8988T (cell line): ENCODE measurements around the gene SLC25A6.
"Not testable (repeated sequence)": the region's sequence is repeated elsewhere in the genome, so short reads cannot be mapped to it uniquely, and the experiment has no call there.

Source experiments
- DNase-seq: peaks from one replicate; pipeline ENCODE4 v3.0.0; 2011

Gene SLC25A6

DNA sequence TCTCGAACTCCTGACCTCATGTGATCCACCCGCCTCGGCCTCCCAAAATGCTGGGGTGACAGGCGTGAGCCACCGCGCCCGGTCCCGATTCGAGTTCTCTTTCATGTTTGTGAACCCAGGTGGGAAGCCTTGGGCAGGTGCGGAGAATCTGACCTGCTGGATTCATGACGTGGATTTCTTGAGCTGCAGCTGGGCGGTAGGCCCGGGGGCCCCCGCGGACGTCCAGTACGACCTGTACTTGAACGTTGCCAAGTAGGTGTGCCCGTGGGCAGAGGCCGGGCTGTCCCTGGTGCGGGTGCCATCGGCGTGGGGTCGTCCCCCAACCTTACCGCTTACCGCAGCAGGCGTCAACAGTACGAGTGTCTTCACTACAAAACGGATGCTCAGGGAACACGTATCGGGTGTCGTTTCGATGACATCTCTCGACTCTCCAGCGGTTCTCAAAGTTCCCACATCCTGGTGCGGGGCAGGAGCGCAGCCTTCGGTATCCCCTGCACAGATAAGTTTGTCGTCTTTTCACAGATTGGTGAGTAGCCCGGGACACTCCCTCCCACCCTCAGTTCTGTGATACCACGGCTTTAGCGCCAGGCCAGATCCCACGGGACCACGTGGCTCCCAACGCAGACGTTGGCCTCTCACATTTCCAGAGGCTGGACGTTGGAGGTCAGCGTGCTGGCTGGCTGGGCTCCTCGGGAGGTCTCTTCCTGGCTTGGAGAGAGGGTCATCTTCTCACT lies 39.8 kb downstream of the SLC25A6 start:
- DNase-seq, result no peak

DNA sequence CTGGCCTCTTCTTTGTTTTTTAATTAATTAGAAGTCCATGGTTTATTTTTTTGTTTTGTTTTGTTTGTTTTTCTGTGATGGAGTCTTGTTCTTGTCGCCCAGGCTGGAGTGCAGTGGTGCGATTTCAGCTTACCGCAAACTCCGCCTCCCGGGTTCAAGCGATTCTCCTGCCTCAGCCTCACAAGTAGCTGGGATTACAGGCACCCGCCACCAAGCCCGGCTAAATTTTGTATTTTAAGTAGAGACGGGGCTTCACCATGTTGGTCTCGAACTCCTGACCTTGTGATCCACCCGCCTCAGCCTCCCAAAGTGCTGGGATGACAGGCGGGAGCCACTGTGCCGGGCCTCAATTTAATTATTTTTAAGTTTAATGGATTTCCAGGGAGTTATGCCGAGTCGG lies 42.3 kb downstream of the SLC25A6 start:
- DNase-seq, result not testable (repeated sequence)

DNA sequence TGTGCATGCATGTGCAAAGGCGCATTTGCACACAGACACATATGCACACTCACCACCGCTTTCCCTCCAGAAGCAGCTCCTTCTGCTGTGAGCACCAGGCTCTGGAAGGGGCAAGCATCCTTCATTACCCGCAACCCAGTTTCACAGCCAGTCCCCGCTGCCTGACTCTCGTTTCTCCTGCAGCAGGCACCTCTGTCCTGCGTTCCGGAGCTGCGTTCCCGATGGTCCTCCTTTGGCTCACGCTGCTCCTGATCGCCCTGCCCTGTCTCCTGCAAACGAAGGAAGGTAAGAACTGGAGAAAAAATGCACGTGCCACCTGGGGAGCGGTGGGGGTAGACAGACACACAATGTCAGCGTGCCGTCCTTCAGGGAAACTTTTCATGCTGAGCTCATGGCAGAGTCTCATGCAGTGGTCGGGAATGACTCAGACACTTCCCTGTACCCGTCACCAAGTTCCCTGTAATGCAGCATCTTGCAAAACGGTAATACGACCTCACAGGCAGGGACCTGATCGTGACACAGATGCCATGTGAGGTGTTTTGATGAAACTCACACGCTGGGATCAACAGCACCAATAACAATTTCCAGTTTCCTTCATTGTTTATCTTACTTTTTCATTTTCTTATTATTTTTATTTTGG lies 50.2 kb downstream of the SLC25A6 start:
- DNase-seq, result no peak

DNA sequence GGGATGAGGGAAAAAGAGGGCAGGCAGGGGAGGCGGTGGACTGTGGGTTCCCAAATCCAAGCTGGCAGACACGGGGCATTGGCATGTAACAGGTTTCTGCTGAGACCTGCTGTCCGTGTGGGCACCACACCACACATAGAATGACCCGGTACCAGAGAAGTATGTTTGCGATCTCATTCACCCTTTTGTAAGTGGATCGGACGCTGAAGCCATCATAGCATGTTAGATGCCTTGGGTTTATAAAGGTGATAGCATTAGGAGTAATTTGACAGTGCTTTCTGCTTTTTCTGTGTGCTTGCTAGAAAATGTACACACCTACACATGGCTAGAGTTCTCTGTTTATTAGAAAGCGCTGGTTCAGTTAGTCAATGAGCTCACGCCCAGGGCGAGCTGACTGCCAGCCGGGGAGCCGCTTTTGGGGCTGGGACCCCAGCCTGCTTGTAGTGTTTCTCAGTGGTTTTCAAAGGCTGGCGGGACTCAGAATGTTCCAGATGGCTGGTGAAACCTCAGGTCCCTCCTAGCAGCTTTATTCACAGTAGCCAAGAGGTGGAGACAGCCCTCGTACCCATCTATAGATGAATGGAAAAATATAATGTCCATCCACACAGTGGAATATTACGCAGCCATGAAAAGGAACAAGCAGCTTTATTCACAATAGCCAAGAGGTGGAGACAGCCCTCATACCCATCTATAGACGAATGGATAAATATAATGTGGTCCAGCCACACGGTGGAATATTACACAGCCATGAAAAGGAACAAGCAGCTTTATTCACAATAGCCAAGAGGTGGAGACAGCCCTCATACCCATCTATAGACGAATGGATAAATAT lies 54.7 kb downstream of the SLC25A6 start:
- DNase-seq, result no peak

DNA sequence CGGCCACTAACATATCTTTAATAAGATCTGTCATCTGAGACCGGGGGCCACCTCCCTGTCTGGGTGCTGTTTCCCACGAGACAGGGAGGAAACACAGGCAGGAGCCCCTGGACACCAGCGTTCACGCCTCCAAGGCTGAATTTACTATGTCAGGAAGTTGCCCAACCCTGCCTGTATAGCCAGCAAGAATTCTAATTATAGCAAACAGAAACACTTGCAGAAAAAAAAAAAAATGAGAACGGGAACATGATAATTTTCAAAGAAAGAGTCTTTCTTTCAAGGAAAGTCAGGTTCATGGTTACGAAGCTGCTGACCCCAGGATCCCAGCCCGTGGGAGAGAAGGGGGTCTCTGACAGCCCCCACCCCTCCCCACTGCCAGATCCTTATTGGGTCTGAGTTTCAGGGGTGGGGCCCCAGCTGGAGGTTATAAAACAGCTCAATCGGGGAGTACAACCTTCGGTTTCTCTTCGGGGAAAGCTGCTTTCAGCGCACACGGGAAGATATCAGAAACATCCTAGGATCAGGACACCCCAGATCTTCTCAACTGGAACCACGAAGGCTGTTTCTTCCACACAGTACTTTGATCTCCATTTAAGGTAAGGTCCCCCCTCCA lies 55.5 kb downstream of the SLC25A6 start, which contains the start of gene IL3RA:
Gene IL3RA (plus strand): TSS at position 455 of the 613 bp plus-strand sequence. CDS start 4,981 bp downstream, outside the sequence.
- no peak for DNase-seq
